DND-41 (cell line): ENCODE results near the gene PIGU.

Experiments used
- ATAC-seq: fragments of 200-7000 bp; cut with Tn5 transposase; 3 replicates; pipeline ENCODE4 v1.9.1; 2021; ENCODE audit warnings: low read depth; ENCODE audit not compliant: insufficient read depth
- DNase-seq: peaks from one replicate; pipeline ENCODE4 v3.0.0-alpha.2; 2020
- H2AFZ ChIP-seq: 2 replicates; pipeline ENCODE4 v1.6.0; 2012; ENCODE audit warnings: low read depth, low read length
- H3K27ac ChIP-seq: 2 replicates; pipeline ENCODE4 v1.5.1; 2012; ENCODE audit warnings: low read length, inconsistent platforms
- H3K27me3 ChIP-seq: fragments of 200-600 bp; sonication (generic); 2 replicates; pipeline ENCODE4 v1.6.0; 2012; ENCODE audit warnings: low read length, mild to moderate bottlenecking, inconsistent platforms; ENCODE audit not compliant: insufficient read depth, poor library complexity
- H3K36me3 ChIP-seq: 2 replicates; pipeline ENCODE4 v1.5.1; 2012; ENCODE audit warnings: low read length, inconsistent platforms; ENCODE audit not compliant: insufficient read depth
- H3K4me1 ChIP-seq: 2 replicates; pipeline ENCODE4 v1.5.1; 2012; ENCODE audit warnings: mild to moderate bottlenecking, low read length; ENCODE audit not compliant: insufficient read depth
- H3K4me2 ChIP-seq: 2 replicates; pipeline ENCODE4 v1.6.0; 2012; ENCODE audit warnings: mild to moderate bottlenecking, moderate library complexity, low read length, inconsistent platforms; ENCODE audit not compliant: insufficient read depth
- H3K4me3 ChIP-seq, 2 experiments: fragments of 200-600 bp in 1 of 2; shearing (Covaris generic) in 1 of 2; 2 replicates each; pipeline ENCODE4 v1.5.1; 2012 to 2016; ENCODE audit warnings: inconsistent platforms in 2 of 2, low read length in 2 of 2, mild to moderate bottlenecking in 2 of 2, low read depth in 1 of 2, moderate library complexity in 1 of 2
- H3K79me2 ChIP-seq: 2 replicates; pipeline ENCODE4 v1.6.0; 2012; ENCODE audit warnings: low read length, inconsistent platforms; ENCODE audit not compliant: insufficient read depth
- H3K9ac ChIP-seq: 2 replicates; pipeline ENCODE4 v1.6.0; 2012; ENCODE audit warnings: low read depth, mild to moderate bottlenecking, inconsistent platforms, low read length, moderate library complexity
- H3K9me3 ChIP-seq: 2 replicates; pipeline ENCODE4 v1.5.1; 2012; ENCODE audit warnings: low read length, moderate library complexity, mild to moderate bottlenecking, inconsistent platforms; ENCODE audit not compliant: insufficient read depth, severe bottlenecking
- H4K20me1 ChIP-seq: 2 replicates; pipeline ENCODE4 v1.6.0; 2012; ENCODE audit warnings: low read length; ENCODE audit not compliant: insufficient read depth
- CTCF ChIP-seq: IDR thresholded peaks from 2 replicates; pipeline ENCODE4 v1.5.1; 2012; ENCODE audit warnings: borderline replicate concordance, low read length, moderate library complexity, mild to moderate bottlenecking; ENCODE audit not compliant: poor library complexity, severe bottlenecking; ENCODE audit errors: extremely low read depth
- EZH2 ChIP-seq: IDR thresholded peaks from 3 replicates; pipeline ENCODE4 v1.6.1; 2012; ENCODE audit warnings: borderline replicate concordance, low read depth, mild to moderate bottlenecking, moderate library complexity, low read length, inconsistent platforms; ENCODE audit not compliant: severe bottlenecking

Gene PIGU

GRCh38 chr20:34689486-34689885, 12.6 kb upstream of the PIGU start:
- Histone ChIP-seq H3K9me3 (no peaks in the 10 kb centered on the region), H2AFZ (no peak overlapping the region), H4K20me1 (no peaks in the 10 kb centered on the region), H3K79me2 (no peaks in the 10 kb centered on the region), H3K4me3 (no peak overlapping the region), H3K36me3 (no peaks in the 10 kb centered on the region), H3K4me2 (no peak overlapping the region), H3K4me1 (no peaks in the 10 kb centered on the region), H3K27me3 (no peaks in the 10 kb centered on the region), H3K9ac (no peak overlapping the region), H3K27ac (no peak overlapping the region)
- TF ChIP-seq EZH2: no peak
- TF ChIP-seq CTCF: no peak
- no peak for ATAC-seq
- no peak for DNase-seq

DNA sequence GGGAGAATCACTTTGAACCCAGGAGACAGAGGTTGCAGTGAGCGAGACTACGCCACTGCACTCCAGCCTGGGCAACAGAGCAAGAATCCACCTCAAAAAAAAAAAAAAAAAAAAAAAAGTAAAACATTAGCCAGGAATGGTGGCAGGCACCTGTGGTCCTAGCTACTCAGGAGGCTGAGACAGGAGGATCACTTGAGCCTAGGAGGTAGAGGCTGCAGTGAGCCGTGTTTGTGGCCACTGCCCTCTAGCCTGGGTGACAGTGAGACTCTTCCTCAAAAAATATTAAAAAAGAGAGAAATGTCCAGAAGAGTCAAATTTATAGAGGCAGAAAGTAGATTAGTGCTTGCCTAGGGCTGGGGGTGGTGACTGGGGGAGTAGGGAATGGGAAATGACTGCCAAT, 6.8 kb upstream of the PIGU start:
- H3K4me2 ChIP-seq: no peak overlapping the region
- TF ChIP-seq CTCF (no peak), EZH2 (no peak)
- no peaks in the 10 kb centered on the region for H3K9me3 ChIP-seq
- H3K79me2 ChIP-seq: no peaks in the 10 kb centered on the region
- no peaks in the 10 kb centered on the region for H4K20me1 ChIP-seq
- DNase-seq (no peak), ATAC-seq (no peak)
- H3K27me3 ChIP-seq: no peaks in the 10 kb centered on the region
- no peaks in the 10 kb centered on the region for H3K36me3 ChIP-seq
- H2AFZ ChIP-seq: no peak overlapping the region
- H3K4me1 ChIP-seq: no peaks in the 10 kb centered on the region
- H3K4me3 ChIP-seq: no peak overlapping the region
- no peak overlapping the region for H3K9ac ChIP-seq
- no peak overlapping the region for H3K27ac ChIP-seq

DNA sequence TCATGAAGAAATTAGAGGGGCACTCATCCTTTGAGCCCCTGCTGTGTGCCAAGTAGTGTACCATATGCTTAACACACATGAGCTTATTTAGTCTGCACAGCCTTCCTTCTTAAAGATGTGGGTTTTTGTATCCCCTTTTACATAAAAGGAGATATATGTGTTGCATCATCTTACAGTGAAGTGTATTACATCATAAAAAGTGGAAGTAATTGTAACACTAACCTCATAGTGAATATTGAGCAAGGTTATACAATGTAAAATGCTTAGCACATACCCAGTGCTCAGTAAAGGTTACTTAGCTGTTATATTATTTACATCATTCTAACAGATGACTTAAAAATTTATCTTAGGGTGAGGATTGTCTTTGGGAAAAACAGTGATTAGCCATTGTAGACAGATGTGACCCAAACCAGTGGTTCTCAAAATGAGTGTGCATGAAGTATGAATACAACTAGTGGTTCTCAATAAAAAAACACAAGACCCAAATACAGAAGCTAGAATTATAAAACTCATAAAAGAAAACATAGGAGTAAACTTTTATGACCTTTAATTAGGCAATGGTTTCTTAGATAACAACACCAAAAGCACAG, 3.8 kb upstream of the PIGU start:
- no peak overlapping the region for H2AFZ ChIP-seq
- H3K27ac ChIP-seq: no peak overlapping the region
- H4K20me1 ChIP-seq: no peaks in the 10 kb centered on the region
- no peak overlapping the region for H3K4me2 ChIP-seq
- no peaks in the 10 kb centered on the region for H3K9me3 ChIP-seq
- H3K79me2 ChIP-seq: peaks cover 19% of the 10 kb centered on the region
- H3K27me3 ChIP-seq: no peaks in the 10 kb centered on the region
- no peaks in the 10 kb centered on the region; the same call in 1 of the 2 replicates for H3K36me3 ChIP-seq
- DNase-seq (no peak), ATAC-seq (no peak)
- peaks cover 18% of the 10 kb centered on the region for H3K4me1 ChIP-seq
- no peak for TF ChIP-seq EZH2
- TF ChIP-seq CTCF: no peak
- H3K9ac ChIP-seq: no peak overlapping the region
- H3K4me3 ChIP-seq: no peak overlapping the region
